Parathyroid adenoma (tissue), 2 donors: Measurements from ENCODE around the gene SGPP2.

Experiments used
- H2AFZ ChIP-seq: fragments of 300-600 bp; sonication (generic); one replicate; pipeline ENCODE4 v1.7.0; 2017; ENCODE audit warnings: antibody characterized with exemption, mild to moderate bottlenecking
- H3K27ac ChIP-seq: fragments of 300-600 bp; sonication (generic); one replicate; pipeline ENCODE4 v1.7.0; 2017
- H3K27me3 ChIP-seq: fragments of 300-600 bp; sonication (generic); one replicate; pipeline ENCODE4 v1.7.0; 2017; ENCODE audit warnings: low read length; ENCODE audit not compliant: control insufficient read depth, insufficient read depth
- H3K36me3 ChIP-seq: fragments of 300-600 bp; sonication (generic); one replicate; pipeline ENCODE4 v1.7.0; 2017; ENCODE audit warnings: low read length; ENCODE audit not compliant: control insufficient read depth, insufficient read depth
- H3K4me1 ChIP-seq: fragments of 300-600 bp; sonication (generic); one replicate; pipeline ENCODE4 v1.7.0; 2017; ENCODE audit warnings: control low read depth
- H3K4me2 ChIP-seq: fragments of 300-600 bp; sonication (generic); one replicate; pipeline ENCODE4 v1.7.0; 2017; ENCODE audit warnings: low read length
- H3K4me3 ChIP-seq: fragments of 300-600 bp; sonication (generic); one replicate; pipeline ENCODE4 v1.7.0; 2017; ENCODE audit warnings: low read depth, low read length
- H3K79me2 ChIP-seq: fragments of 300-600 bp; sonication (generic); one replicate; pipeline ENCODE4 v1.7.0; 2017; ENCODE audit warnings: control low read depth
- H3K9ac ChIP-seq: fragments of 300-600 bp; sonication (generic); one replicate; pipeline ENCODE4 v1.7.0; 2017; ENCODE audit warnings: mild to moderate bottlenecking
- H3K9me3 ChIP-seq: fragments of 300-600 bp; sonication (generic); one replicate; pipeline ENCODE4 v1.7.0; 2017; ENCODE audit warnings: low read length; ENCODE audit not compliant: control insufficient read depth
- CTCF ChIP-seq: fragments of 300-600 bp; sonication (generic); IDR thresholded peaks from one replicate; pipeline ENCODE4 v1.7.0; 2017; ENCODE audit warnings: antibody characterized with exemption, mild to moderate bottlenecking
- donor health status: primary hyperparathyroidism.

The SGPP2 gene

GRCh38 chr2:222418739-222419138 is 5.6 kb upstream of the SGPP2 start:
- Histone ChIP-seq H3K79me2 (no peaks in the 10 kb centered on the region), H3K9ac (no peak overlapping the region), H3K4me2 (no peak overlapping the region), H3K27ac (no peak overlapping the region), H3K4me1 (no peaks in the 10 kb centered on the region), H3K27me3 (no peaks in the 10 kb centered on the region), H2AFZ (no peak overlapping the region), H3K36me3 (no peaks in the 10 kb centered on the region), H3K4me3 (no peak overlapping the region), H3K9me3 (no peaks in the 10 kb centered on the region)
- TF ChIP-seq CTCF = no peak

- no peak for TF ChIP-seq CTCF
- Histone ChIP-seq H2AFZ (no peak overlapping the region), H3K79me2 (no peaks in the 10 kb centered on the region), H3K27ac (no peak overlapping the region), H3K4me3 (no peak overlapping the region), H3K4me1 (no peaks in the 10 kb centered on the region), H3K4me2 (no peak overlapping the region), H3K36me3 (no peaks in the 10 kb centered on the region), H3K9me3 (no peaks in the 10 kb centered on the region), H3K9ac (no peak overlapping the region), H3K27me3 (no peaks in the 10 kb centered on the region)
Observed at GRCh38 chr2:222420508-222420907, 3.8 kb upstream of the SGPP2 start.

GRCh38 chr2:222421626-222422025 is 2.7 kb upstream of the SGPP2 start:
- Histone ChIP-seq H3K4me2 (no peak overlapping the region), H2AFZ (no peak overlapping the region), H3K27me3 (no peaks in the 10 kb centered on the region), H3K9ac (no peak overlapping the region), H3K9me3 (no peaks in the 10 kb centered on the region), H3K4me3 (no peak overlapping the region), H3K36me3 (no peaks in the 10 kb centered on the region), H3K27ac (no peak overlapping the region), H3K4me1 (no peaks in the 10 kb centered on the region), H3K79me2 (no peaks in the 10 kb centered on the region)
- TF ChIP-seq CTCF = no peak

- Histone ChIP-seq H3K4me1 (no peaks in the 10 kb centered on the region), H3K79me2 (no peaks in the 10 kb centered on the region), H3K4me2 (no peak overlapping the region), H3K27me3 (no peaks in the 10 kb centered on the region), H2AFZ (no peak overlapping the region), H3K9ac (no peak overlapping the region), H3K27ac (no peak overlapping the region), H3K9me3 (no peaks in the 10 kb centered on the region), H3K36me3 (no peaks in the 10 kb centered on the region), H3K4me3 (no peak overlapping the region)
- TF ChIP-seq CTCF = no peak
Observed at GRCh38 chr2:222423186-222423585, 1.2 kb upstream of the SGPP2 start.

GRCh38 chr2:222423632-222424275 is 589 bp upstream of the SGPP2 start:
- Histone ChIP-seq H3K27ac (no peak overlapping the region), H3K9ac (no peak overlapping the region), H3K27me3 (no peaks in the 10 kb centered on the region)

More at GRCh38 chr2:222423632-222424275, 589 bp upstream of the SGPP2 start:
- no peaks in the 10 kb centered on the region for H3K36me3 ChIP-seq
- H3K9me3 ChIP-seq = no peaks in the 10 kb centered on the region
- no peak for TF ChIP-seq CTCF
- peak overlapping the region; percentile 63 for H3K4me3 ChIP-seq
- no peaks in the 10 kb centered on the region for H3K4me1 ChIP-seq
- peak overlapping the region; percentile 68 for H2AFZ ChIP-seq
- H3K4me2 ChIP-seq = peak overlapping the region; percentile 88
- no peaks in the 10 kb centered on the region for H3K79me2 ChIP-seq
